A549 treated with Mapracorat at 1 μM for 4 hours (cell line): ENCODE data around the gene NRGN. TPM values are rescaled to one million over a fixed set of nuclear protein-coding genes. Genes with fewer than 3 reads are reported as not detected.

Experiments
- total RNA-seq: library from RNA; stranded (reverse); fragments of 200-300 nt; extraction: Qiagen RNA extraction; gene quantifications from 5 replicates; pipeline ENCODE4 v1.2.3, GENCODE V29; 2022

The NRGN gene
- total RNA-seq = 6.4 to 10.9 TPM (median 9.7 TPM) in 5 replicates

GRCh38 chr11:124739479-124740276, at the start of gene NRGN:
Gene NRGN, plus strand, starts transcription at chr11:124739942. Its CDS starts 143 bp downstream, at chr11:124740085.

GRCh38 chr11:124751741-124752470, 12.2 kb downstream of the NRGN start, which contains the start of gene VSIG2:
Gene VSIG2, minus strand, starts transcription at chr11:124752255. Its CDS starts 118 bp downstream, at chr11:124752137.

GRCh38 chr11:124762105-124762623, 22.4 kb downstream of the NRGN start, which contains the start of gene ESAM:
Gene ESAM, minus strand, starts transcription at chr11:124762290. Its CDS starts 136 bp downstream, at chr11:124762154.

Other genes starting within 250 kb of the NRGN start
- gene OR8B12, start 196.3 kb upstream of the NRGN start, total RNA-seq = not detected in 5 replicates
- not detected in 5 replicates for gene OR8A1, start 169.9 kb upstream of the NRGN start, total RNA-seq
- not detected in 5 replicates for gene PANX3, start 128.5 kb upstream of the NRGN start, total RNA-seq
- gene TBRG1, start 117.1 kb upstream of the NRGN start, total RNA-seq = 15.7 to 18.2 TPM (median 16.2 TPM) in 5 replicates
- 13.0 to 17.2 TPM (median 14.6 TPM) in 5 replicates for gene SIAE, start 66.2 kb upstream of the NRGN start, total RNA-seq
- 16.6 to 30.9 TPM (median 18.9 TPM) in 5 replicates for gene SPA17, start 66.0 kb upstream of the NRGN start, total RNA-seq
- not detected in 5 replicates for gene VSIG2, start 12.3 kb downstream of the NRGN start, total RNA-seq
- 10.9 to 15.1 TPM (median 13.5 TPM) in 5 replicates for gene ESAM, start 22.3 kb downstream of the NRGN start, total RNA-seq
- 5.5 to 6.3 TPM (median 5.8 TPM) in 5 replicates for gene MSANTD2, start 60.5 kb downstream of the NRGN start, total RNA-seq
- 2.2 to 2.8 TPM (median 2.6 TPM) in 5 replicates for gene ROBO3, start 125.5 kb downstream of the NRGN start, total RNA-seq
- not detected in 5 replicates for gene ROBO4, start 157.9 kb downstream of the NRGN start, total RNA-seq
- not detected in 5 replicates for gene HEPN1, start 179.3 kb downstream of the NRGN start, total RNA-seq
- gene HEPACAM, start 196.1 kb downstream of the NRGN start, total RNA-seq = not detected in 5 replicates
- gene CCDC15, start 214.3 kb downstream of the NRGN start, total RNA-seq = 0.44 to 0.86 TPM (median 0.70 TPM) in 5 replicates